Bronchial smooth muscle cell (primary cell): Measurements from ENCODE around the gene PP2D1. TPM values are rescaled to one million over a fixed set of nuclear protein-coding genes. Genes with fewer than 3 reads are reported as not detected.

Experiments
- total RNA-seq: library from RNA; depleted of rRNA; stranded (reverse); fragments of >200 nt; gene quantifications from 2 replicates; pipeline ENCODE4 v1.2.1, GENCODE V29; 2014

Gene PP2D1
- total RNA-seq, result not detected in 2 replicates

GRCh38 chr3:20012164-20012563 is at the start of gene PP2D1:
Gene PP2D1, minus strand, starts transcription at chr3:20012264. Its CDS starts 192 bp downstream, at chr3:20012072.

DNA sequence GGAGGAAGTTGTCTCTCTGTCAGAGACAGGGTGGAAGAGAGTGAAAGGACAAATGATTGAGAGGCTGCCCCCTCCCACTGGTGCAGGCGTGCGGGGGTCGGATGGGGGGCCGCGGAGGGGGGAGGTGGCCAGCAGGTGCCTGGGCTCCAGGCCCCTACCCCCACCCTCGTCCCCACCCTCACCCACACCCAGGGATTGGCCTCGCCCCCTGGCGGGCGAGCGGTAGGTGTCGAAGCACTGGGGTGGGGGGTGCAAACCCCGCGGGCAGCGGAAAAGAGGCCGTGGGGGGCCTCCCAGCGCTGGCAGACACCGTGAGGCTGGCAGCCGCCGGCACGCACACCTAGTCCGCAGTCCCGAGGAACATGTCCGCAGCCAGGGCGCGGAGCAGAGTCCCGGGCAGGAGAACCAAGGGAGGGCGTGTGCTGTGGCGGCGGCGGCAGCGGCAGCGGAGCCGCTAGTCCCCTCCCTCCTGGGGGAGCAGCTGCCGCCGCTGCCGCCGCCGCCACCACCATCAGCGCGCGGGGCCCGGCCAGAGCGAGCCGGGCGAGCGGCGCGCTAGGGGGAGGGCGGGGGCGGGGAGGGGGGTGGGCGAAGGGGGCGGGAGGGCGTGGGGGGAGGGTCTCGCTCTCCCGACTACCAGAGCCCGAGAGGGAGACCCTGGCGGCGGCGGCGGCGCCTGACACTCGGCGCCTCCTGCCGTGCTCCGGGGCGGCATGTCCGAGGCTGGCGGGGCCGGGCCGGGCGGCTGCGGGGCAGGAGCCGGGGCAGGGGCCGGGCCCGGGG is 27.9 kb upstream of the PP2D1 start, which contains the start of gene KAT2B:
Gene KAT2B (plus strand): TSS at position 682 of the 783 bp plus-strand sequence. CDS start 32 bp downstream, at position 714.

GRCh38 chr3:19946832-19947548 is 65.1 kb downstream of the PP2D1 start, which contains the start of gene RAB5A:
Gene RAB5A, plus strand, starts transcription at chr3:19947097. Its CDS starts 3,802 bp downstream, at chr3:19950899.

Other genes starting within 250 kb of the PP2D1 start
- gene EFHB, start 78.0 kb downstream of the PP2D1 start, total RNA-seq, result 0.16 TPM in 1 of 2 replicates, not detected in the other
- 20.3 and 33.9 TPM in 2 replicates for gene RAB5A, start 65.2 kb downstream of the PP2D1 start, total RNA-seq
- gene KAT2B, start 28.2 kb upstream of the PP2D1 start, total RNA-seq, result 8.7 and 9.1 TPM in 2 replicates
- gene SGO1, start 173.9 kb upstream of the PP2D1 start, total RNA-seq, result 0.17 and 1.1 TPM in 2 replicates